HepG2 (cell line): ENCODE measurements around the gene MSMB. TPM values are rescaled to one million over a fixed set of nuclear protein-coding genes. Genes with fewer than 3 reads are reported as not detected.

Experiments used
- ATAC-seq: fragments of 200-7000 bp; cut with Tn5 transposase; 3 replicates; pipeline ENCODE4 v1.9.1; 2020; ENCODE audit warnings: mild to moderate bottlenecking, moderate library complexity
- BruUV-seq: library from RNA; stranded (reverse); fragments of 400-500 nt; replicated peaks from 2 replicates; lab custom pipeline; 2021; lab: Mats Ljungman, UMichigan
- CTCF ChIA-PET: fragments of 300-600 bp; formaldehyde crosslinking; extraction: SDS; loops from one replicate; lab custom pipeline; 2021; ENCODE audit warnings: low total read pairs, inconsistent platforms, low intra/inter-chr PET ratio; lab: Yijun Ruan, JAX
- POLR2A ChIA-PET: fragments of 350-600 bp; sonication (Branson Sonifier 250); formaldehyde crosslinking; loops from one replicate; lab custom pipeline; 2020; ENCODE audit warnings: antibody characterized with exemption, inconsistent platforms; lab: Yijun Ruan, JAX
- DNase-seq: peaks from one replicate; pipeline ENCODE4 v3.0.0-alpha.2; 2015; ENCODE audit warnings: low spot score
- FAIRE-seq: peaks from 3 replicates; lab custom pipeline; 2011; peaks lifted over from hg19 to GRCh38; lab: Jason Lieb, UNC
- H2AFZ ChIP-seq: one replicate; pipeline ENCODE4 v1.6.1; 2011; ENCODE audit warnings: low read length, inconsistent platforms
- H3K27ac ChIP-seq: fragments of 300-600 bp; 3 replicates; pipeline ENCODE4 v1.8.0; 2011; ENCODE audit warnings: mixed run types, mild to moderate bottlenecking, mixed read lengths, low read length, inconsistent platforms; ENCODE audit not compliant: insufficient read depth; ENCODE audit errors: extremely low read length
- H3K27me3 ChIP-seq, 2 experiments: fragments of 200-600 bp in 1 of 2; 2 replicates in 1 of 2; 3 replicates in 1 of 2; pipeline versions ENCODE4 v1.6.0 to v1.8.0; 2011; ENCODE audit warnings: low read length in 2 of 2, mild to moderate bottlenecking in 2 of 2, moderate library complexity in 2 of 2, inconsistent platforms in 1 of 2; ENCODE audit not compliant: insufficient read depth in 2 of 2, control insufficient read depth in 1 of 2
- H3K36me3 ChIP-seq, 2 experiments: fragments of 200-600 bp in 1 of 2; replicated peaks in 1 of 2; 2 replicates in 1 of 2; 3 replicates in 1 of 2; pipeline versions ENCODE4 v1.5.1 to v1.8.0; 2011; ENCODE audit warnings: low read length in 2 of 2, inconsistent platforms in 1 of 2; ENCODE audit not compliant: insufficient read depth in 2 of 2, control insufficient read depth in 1 of 2
- H3K4me1 ChIP-seq: 2 replicates; pipeline ENCODE4 v1.5.1; 2012; ENCODE audit warnings: low read length, inconsistent platforms; ENCODE audit not compliant: insufficient read depth
- H3K4me2 ChIP-seq: 2 replicates; pipeline ENCODE4 v1.6.0; 2011; ENCODE audit warnings: low read depth, low read length, inconsistent platforms
- H3K4me3 ChIP-seq, 3 experiments: fragments of 200-600 bp in 1 of 3; sonication (generic), shearing (Covaris generic) in 1 of 3; replicated peaks in 1 of 3; 2 replicates each; pipeline ENCODE4 v1.5.1; 2011 to 2016; ENCODE audit warnings: low read length in 3 of 3, inconsistent platforms in 2 of 3, low read depth in 2 of 3, mild to moderate bottlenecking in 2 of 3, control low read depth in 1 of 3, mixed read lengths in 1 of 3; ENCODE audit not compliant: insufficient read depth in 1 of 3
- H3K79me2 ChIP-seq: one replicate; pipeline ENCODE4 v1.6.1; 2011; ENCODE audit warnings: low read length, inconsistent platforms; ENCODE audit not compliant: insufficient read depth
- H3K9ac ChIP-seq: 2 replicates; pipeline ENCODE4 v1.6.0; 2011; ENCODE audit warnings: mild to moderate bottlenecking, low read depth, low read length, inconsistent platforms; ENCODE audit not compliant: insufficient read depth
- H3K9me3 ChIP-seq: 2 replicates; pipeline ENCODE4 v1.5.1; 2012; ENCODE audit warnings: mild to moderate bottlenecking, low read length
- H4K20me1 ChIP-seq: 2 replicates; pipeline ENCODE4 v1.6.0; 2011; ENCODE audit warnings: inconsistent platforms, mild to moderate bottlenecking, low read length, moderate library complexity; ENCODE audit not compliant: insufficient read depth
- BORCS8-MEF2B ChIP-seq: sonication (generic); formaldehyde crosslinking; IDR thresholded peaks from 2 replicates; pipeline ENCODE4 v1.8.0; 2022; ENCODE audit warnings: mild to moderate bottlenecking, missing genetic modification reagents
- EHMT2 ChIP-seq: fragments of 200-600 bp; sonication (generic); IDR thresholded peaks from 2 replicates; pipeline ENCODE4 v1.7.0; 2017; ENCODE audit warnings: antibody characterized with exemption, low read depth, low read length, borderline replicate concordance
- JUND ChIP-seq: sonication (generic); formaldehyde crosslinking; IDR thresholded peaks from 2 replicates; pipeline ENCODE4 v1.8.0; 2022; ENCODE audit warnings: mild to moderate bottlenecking, missing genetic modification reagents
- LBX2 ChIP-seq: sonication (generic); formaldehyde crosslinking; IDR thresholded peaks from 2 replicates; pipeline ENCODE4 v1.5.0; 2020; ENCODE audit warnings: missing genetic modification reagents, mild to moderate bottlenecking, borderline replicate concordance
- RERE ChIP-seq: IDR thresholded peaks from 2 replicates; pipeline ENCODE4 v1.6.1; 2016; ENCODE audit warnings: low read depth, missing genetic modification reagents, missing compliant biosample characterization
- SALL1 ChIP-seq: sonication (generic); formaldehyde crosslinking; IDR thresholded peaks from 2 replicates; pipeline ENCODE4 v1.8.0; 2022; ENCODE audit warnings: mild to moderate bottlenecking, missing genetic modification reagents
- SOX5 ChIP-seq: IDR thresholded peaks from 2 replicates; pipeline ENCODE4 v1.6.1; 2016; ENCODE audit warnings: borderline replicate concordance
- SUZ12 ChIP-seq: fragments of 150-350 bp; IDR thresholded peaks from 2 replicates; pipeline ENCODE4 v1.6.1; 2014; ENCODE audit warnings: low read depth, low read length
- ZFP36L1 ChIP-seq: sonication (generic); formaldehyde crosslinking; IDR thresholded peaks from 2 replicates; pipeline ENCODE4 v1.8.0; 2022; ENCODE audit warnings: mild to moderate bottlenecking, missing genetic modification reagents, moderate library complexity
- ZNF260 ChIP-seq: sonication (generic); formaldehyde crosslinking; IDR thresholded peaks from 2 replicates; pipeline ENCODE4 v1.4.0; 2020; ENCODE audit warnings: missing genetic modification reagents, low read depth, mild to moderate bottlenecking, borderline replicate concordance
- ZNF343 ChIP-seq: sonication (generic); formaldehyde crosslinking; IDR thresholded peaks from 2 replicates; pipeline ENCODE4 v1.4.0; 2020; ENCODE audit warnings: mild to moderate bottlenecking, missing genetic modification reagents
- ZNF362 ChIP-seq: sonication (generic); formaldehyde crosslinking; IDR thresholded peaks from 2 replicates; pipeline ENCODE4 v1.4.0; 2020; ENCODE audit warnings: missing genetic modification reagents, mild to moderate bottlenecking, borderline replicate concordance
- ZNF512 ChIP-seq: sonication (generic); formaldehyde crosslinking; IDR thresholded peaks from 2 replicates; pipeline ENCODE4 v1.4.0; 2020; ENCODE audit warnings: mild to moderate bottlenecking, missing genetic modification reagents
- ZNF543 ChIP-seq: sonication (generic); formaldehyde crosslinking; IDR thresholded peaks from 2 replicates; pipeline ENCODE4 v1.4.0; 2020; ENCODE audit warnings: mild to moderate bottlenecking, missing genetic modification reagents
- ZNF576 ChIP-seq: sonication (generic); formaldehyde crosslinking; IDR thresholded peaks from 2 replicates; pipeline ENCODE4 v1.4.0; 2020; ENCODE audit warnings: mild to moderate bottlenecking, missing genetic modification reagents
- WGBS: methylation state at CpG from one replicate; pipeline ENCODE4 v1.1.6; 2017; ENCODE audit warnings: low lambda C conversion rate; 5-methylcytosine and 5-hydroxymethylcytosine counted together
- in situ Hi-C: cut with HindIII; loops from 2 replicates; pipeline ENCODE4 v1.10.0; 2017; ENCODE audit warnings: low pct_unique_long_range_greater_than_20kb; ENCODE audit not compliant: extremely low pct_ligation_motif_present
- intact Hi-C: fragments of 100-400 bp; cut with micrococcal nuclease; formaldehyde crosslinking; loops from one replicate; pipeline ENCODE4 v1.10.0; 2022; ENCODE audit not compliant: unreplicated experiment
- polyA plus RNA-seq, 8 experiments: library from polyadenylated mRNA; depleted of rRNA in 3 of 8; stranded (reverse) in 7 of 8; unstranded in 1 of 8; fragments of >200 nt; fragmentation: Illumina TruSeq in 4 of 8; extraction: Trizol in 4 of 8; gene quantifications; 2 replicates each; pipeline versions ENCODE4 v1.2.1 to v1.2.3, GENCODE V29; 2011 to 2016; ENCODE audit warnings: low read depth in 4 of 8, missing spikeins in 1 of 8, mixed read lengths in 1 of 8; ENCODE audit not compliant: insufficient read depth in 1 of 8
- total RNA-seq, 5 experiments: library from RNA; depleted of rRNA; stranded (reverse); fragments of >200 nt; fragmentation: Illumina TruSeq; extraction: Trizol; gene quantifications; 2 replicates each; pipeline ENCODE4 v1.2.3, GENCODE V29; 2016; ENCODE audit warnings: low read depth in 1 of 5

MSMB gene
- total and polyA plus RNA-seq, 2 of the 13 experiments (the other 11 are each of a cell fraction or from before 2014, with no cell fraction given): 0.84 TPM; not detected in 1

GRCh38 chr10:46048152-46048551 is 2.1 kb upstream of the MSMB start:
- H3K4me2 ChIP-seq: peak overlapping the region; percentile 51
- intact Hi-C loops (no loop called here), in situ Hi-C loops (no loop called here)
- no peak overlapping the region for H3K27ac ChIP-seq
- ATAC-seq (peak; percentile 63), DNase-seq (no peak), FAIRE-seq (no peak)
- no peaks in the 10 kb centered on the region for H3K79me2 ChIP-seq
- WGBS: 19% methylated on average over 2 of the region's 2 CpGs
- peaks cover 59% of the 10 kb centered on the region for H3K4me1 ChIP-seq
- POLR2A ChIA-PET: interaction anchor here (0.8 to 1.7 kb wide), 3 partner anchors 12 to 25 kb away, joined by 5 to 7 read pairs (median 6); no protein-coding TSS in a partner anchor
- no peak overlapping the region for H2AFZ ChIP-seq
- H3K27me3 ChIP-seq: no peaks in the 10 kb centered on the region
- BruUV-seq: no TSS peak
- CTCF ChIA-PET: no interaction called here
- no peak overlapping the region for H3K4me3 ChIP-seq
- no peak overlapping the region for H3K9ac ChIP-seq
- H4K20me1 ChIP-seq: no peaks in the 10 kb centered on the region
- H3K36me3 ChIP-seq: no peaks in the 10 kb centered on the region
- no peaks in the 10 kb centered on the region for H3K9me3 ChIP-seq
- TF ChIP-seq ZNF343 (CRISPR knock-in tag): no peak
- TF ChIP-seq RERE: no peak
- TF ChIP-seq ZNF512: 0 out of 2 replicates have a peak, but pooled peaks have one; percentile 42
- TF ChIP-seq SALL1 (CRISPR knock-in tag): peak; percentile 48; the same call in 1 of the 2 replicates
- TF ChIP-seq JUND: no peak
- no peak for TF ChIP-seq ZNF543 (CRISPR knock-in tag)
- TF ChIP-seq ZNF362 (CRISPR knock-in tag): no peak
- no peak for TF ChIP-seq ZNF576
- peak; percentile 81 for TF ChIP-seq SOX5 (CRISPR knock-in tag)
- no peak for TF ChIP-seq ZFP36L1 (CRISPR knock-in tag)
- TF ChIP-seq SUZ12: no peak
- TF ChIP-seq EHMT2: no peak
- TF ChIP-seq BORCS8-MEF2B: no peak
- TF ChIP-seq LBX2 (CRISPR knock-in tag): no peak
- no peak for TF ChIP-seq ZNF260 (CRISPR knock-in tag)
